ENCODE measurements around the gene NCF4. TPM values are rescaled to one million over a fixed set of nuclear protein-coding genes. Genes with fewer than 3 reads are reported as not detected.

The NCF4 gene
- total RNA-seq, 2 experiments from 2014 or later: 2.3 to 2.5 TPM

DNA sequence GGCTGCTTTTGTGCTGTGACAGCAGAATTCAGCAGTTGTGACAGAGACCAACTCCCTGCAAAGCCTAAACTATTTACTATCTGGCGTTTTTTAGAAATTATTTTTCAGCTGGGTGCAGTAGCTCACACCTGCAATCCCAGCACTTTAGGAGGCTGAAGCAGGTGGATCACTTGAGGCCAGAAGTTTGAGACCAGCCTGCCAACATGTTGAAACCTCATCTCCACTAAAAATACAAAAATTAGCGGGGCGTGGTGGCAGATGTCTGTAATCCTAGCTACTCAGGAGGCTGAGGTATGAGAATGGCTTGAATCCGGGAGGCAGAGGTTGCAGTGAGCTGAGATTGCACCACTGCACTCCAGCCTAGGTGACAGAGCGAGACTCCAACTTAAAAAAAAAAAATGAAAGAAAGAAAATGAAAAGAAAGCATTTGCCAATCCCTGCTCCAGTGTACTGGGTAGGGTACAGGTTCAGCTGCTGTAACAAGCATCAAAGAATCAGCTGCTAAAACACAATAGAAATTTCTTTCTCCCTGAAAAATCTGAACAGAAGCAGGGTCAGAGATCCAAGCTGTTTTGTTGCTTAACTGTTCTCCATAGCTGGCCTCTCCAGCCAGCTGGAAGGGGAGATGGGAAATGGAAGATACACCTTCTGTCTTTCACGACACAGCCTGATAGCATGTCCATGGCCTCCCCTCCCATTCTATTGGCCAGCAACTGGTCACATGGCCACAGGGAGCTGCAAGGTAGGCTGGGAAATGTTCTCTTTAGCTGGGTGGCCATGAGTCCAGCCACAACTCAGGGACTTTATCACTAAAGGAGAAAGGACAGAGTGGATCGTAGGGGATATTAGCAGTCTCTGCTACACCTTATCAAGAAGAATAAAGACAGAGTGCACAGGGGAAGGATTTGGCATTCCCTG is 8.5 kb upstream of the NCF4 start:
- no peak overlapping the region for H3K27ac Mint-ChIP-seq
- H3K9me3 Mint-ChIP-seq: peaks cover 3% of the 10 kb centered on the region
- no peak for DNase-seq
- peaks cover 2% of the 10 kb centered on the region for H3K36me3 Mint-ChIP-seq
- no peak overlapping the region for H3K4me3 Mint-ChIP-seq
- peaks cover 12% of the 10 kb centered on the region for H3K27me3 Mint-ChIP-seq
- peaks cover 8% of the 10 kb centered on the region for H3K4me1 Mint-ChIP-seq

DNA sequence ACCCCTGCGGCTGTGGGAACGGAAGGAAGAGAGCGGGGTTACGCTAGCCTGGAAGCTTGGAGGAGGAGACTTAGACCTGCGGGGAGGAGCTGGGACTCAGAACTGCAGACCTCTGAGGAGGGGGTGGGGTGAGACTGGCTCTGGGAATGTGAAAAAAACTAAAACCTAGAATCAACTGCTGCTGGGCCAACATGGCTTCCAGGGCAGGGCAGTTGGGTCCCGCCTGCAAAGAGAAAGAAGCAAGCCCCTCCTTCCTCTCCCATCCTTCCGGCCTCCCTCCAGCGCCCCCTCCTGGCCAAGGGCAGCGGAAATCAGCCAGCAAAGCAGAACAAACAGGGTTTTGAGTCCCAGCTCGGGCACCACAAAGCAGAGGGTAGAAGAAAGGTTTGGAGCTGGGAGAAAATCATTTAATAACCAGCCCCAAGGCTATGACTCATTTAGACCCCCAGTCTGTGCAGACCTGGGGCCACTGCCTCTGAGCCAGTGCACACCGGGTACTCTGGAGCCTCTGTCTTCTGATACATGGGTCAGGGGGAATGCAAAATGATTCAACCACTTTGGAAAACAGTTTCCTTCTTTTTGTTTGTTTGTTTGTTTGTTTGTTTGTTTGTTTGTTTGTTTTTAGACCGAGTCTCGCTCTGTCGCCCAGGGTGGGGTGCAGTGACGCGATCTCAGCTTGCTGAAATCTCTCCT is 7.3 kb upstream of the NCF4 start:
- peaks cover 8% of the 10 kb centered on the region for H3K4me1 Mint-ChIP-seq
- peaks cover 2% of the 10 kb centered on the region for H3K36me3 Mint-ChIP-seq
- H3K9me3 Mint-ChIP-seq: peaks cover 3% of the 10 kb centered on the region
- H3K27ac Mint-ChIP-seq: peak overlapping the region; percentile 86
- peak overlapping the region; percentile 49 for H3K4me3 Mint-ChIP-seq
- peak; percentile 90 for DNase-seq
- H3K27me3 Mint-ChIP-seq: peaks cover 8% of the 10 kb centered on the region

DNA sequence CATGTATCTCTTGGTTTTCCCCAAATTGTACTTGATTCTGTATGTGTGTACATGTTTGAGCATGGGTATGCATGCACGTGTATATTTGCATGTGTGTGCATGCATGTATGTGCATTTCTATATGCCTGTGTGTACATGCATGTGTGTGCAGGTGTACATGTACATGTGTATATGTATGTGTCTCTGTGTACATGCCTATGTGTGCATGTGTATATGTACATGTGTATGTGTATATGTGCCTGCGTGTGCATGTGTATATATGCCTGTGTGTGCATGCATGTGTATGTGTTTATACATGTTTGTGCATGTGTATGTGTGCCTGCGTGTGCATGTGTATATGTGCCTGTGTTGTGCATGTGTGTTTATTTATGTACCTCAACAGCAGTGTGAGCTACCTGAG is 5.3 kb upstream of the NCF4 start:
- H3K4me1 Mint-ChIP-seq: peaks cover 13% of the 10 kb centered on the region
- H3K27ac Mint-ChIP-seq: no peak overlapping the region
- H3K9me3 Mint-ChIP-seq: peaks cover 3% of the 10 kb centered on the region
- H3K36me3 Mint-ChIP-seq: peaks cover 2% of the 10 kb centered on the region
- H3K27me3 Mint-ChIP-seq: peaks cover 7% of the 10 kb centered on the region
- no peak for DNase-seq
- H3K4me3 Mint-ChIP-seq: no peak overlapping the region

DNA sequence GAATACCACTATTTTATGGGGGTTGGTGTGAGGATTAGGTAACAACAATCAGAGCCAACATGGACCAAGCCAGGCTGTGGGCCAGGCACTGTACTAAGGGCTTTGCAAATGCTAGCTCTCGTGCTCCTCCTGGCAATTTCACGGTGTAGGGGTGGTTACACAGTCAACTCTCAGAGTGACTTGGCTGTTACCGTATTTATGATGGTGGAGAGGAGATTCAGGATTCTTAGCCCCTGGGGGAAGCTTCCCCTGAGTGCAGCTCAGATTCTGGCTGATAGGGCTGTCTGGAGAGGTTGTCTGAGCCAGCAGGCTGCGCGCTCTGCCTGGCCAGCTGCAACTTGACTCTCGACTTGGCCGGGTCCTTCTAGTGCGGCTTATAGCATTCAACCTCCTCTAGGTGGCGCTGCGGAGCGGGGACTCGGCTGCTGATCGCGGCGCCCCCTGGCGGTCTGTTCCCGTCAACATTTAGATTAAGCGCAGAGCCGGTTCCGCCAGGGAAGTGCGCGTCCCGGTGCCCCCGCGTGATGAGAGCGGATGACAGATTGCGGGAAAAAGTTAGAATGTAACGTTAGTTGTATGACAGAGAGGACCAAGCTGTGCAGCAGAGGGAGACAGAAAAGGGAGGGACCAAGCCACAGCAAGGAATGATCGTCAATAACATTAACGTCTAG is 4.5 kb upstream of the NCF4 start:
- H3K4me1 Mint-ChIP-seq: peaks cover 17% of the 10 kb centered on the region
- peaks cover 7% of the 10 kb centered on the region for H3K27me3 Mint-ChIP-seq
- peaks cover 2% of the 10 kb centered on the region for H3K36me3 Mint-ChIP-seq
- H3K4me3 Mint-ChIP-seq: peak overlapping the region; percentile 14
- peak; percentile 89 for DNase-seq
- H3K9me3 Mint-ChIP-seq: peaks cover 3% of the 10 kb centered on the region
- H3K27ac Mint-ChIP-seq: peak overlapping the region; percentile 57

DNA sequence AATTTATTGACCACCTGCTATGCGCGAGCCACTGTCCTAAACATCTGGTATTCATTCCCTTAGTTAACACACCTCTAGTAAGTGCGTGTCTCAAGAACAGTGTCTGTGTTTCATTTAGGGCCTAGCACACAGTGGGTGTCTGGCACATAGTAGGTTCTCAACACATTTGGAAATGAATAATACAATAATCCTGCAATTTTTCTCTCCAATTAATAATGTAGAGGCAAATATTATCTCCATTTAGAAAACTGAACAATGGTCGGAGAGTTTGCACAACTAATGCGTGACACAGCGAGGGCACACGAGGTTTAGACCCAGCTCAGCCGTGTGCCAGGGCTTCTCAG is 4.0 kb upstream of the NCF4 start:
- H3K4me1 Mint-ChIP-seq: peaks cover 20% of the 10 kb centered on the region
- no peak overlapping the region for H3K27ac Mint-ChIP-seq
- H3K36me3 Mint-ChIP-seq: peaks cover 2% of the 10 kb centered on the region
- DNase-seq: no peak
- no peak overlapping the region for H3K4me3 Mint-ChIP-seq
- peaks cover 7% of the 10 kb centered on the region for H3K27me3 Mint-ChIP-seq
- H3K9me3 Mint-ChIP-seq: peaks cover 3% of the 10 kb centered on the region

DNA sequence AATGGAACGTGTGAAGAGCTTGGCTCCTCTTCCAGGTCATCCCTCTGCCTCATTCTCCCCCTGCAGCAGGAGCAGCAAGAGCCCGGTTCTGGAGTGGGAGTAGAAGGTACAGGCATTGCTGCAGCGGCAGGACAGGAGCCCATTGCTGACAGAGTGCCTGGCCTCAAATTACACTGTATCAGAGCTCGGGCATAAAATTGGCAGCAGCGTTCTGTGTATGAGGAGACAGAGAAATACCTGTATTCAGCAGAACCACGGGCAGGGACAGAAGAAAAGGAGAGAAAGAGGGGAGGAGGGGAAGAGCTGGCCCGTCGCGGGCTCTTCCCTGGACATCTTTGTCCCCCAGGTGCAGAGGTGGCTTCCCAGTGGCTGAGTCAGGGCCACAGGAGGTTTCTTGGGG is 2.6 kb upstream of the NCF4 start:
- Mint-ChIP-seq H3K36me3 (peaks cover 2% of the 10 kb centered on the region), H3K27me3 (peaks cover 7% of the 10 kb centered on the region), H3K9me3 (no peaks in the 10 kb centered on the region), H3K4me1 (peaks cover 20% of the 10 kb centered on the region), H3K4me3 (no peak overlapping the region), H3K27ac (no peak overlapping the region)
- no peak for DNase-seq

DNA sequence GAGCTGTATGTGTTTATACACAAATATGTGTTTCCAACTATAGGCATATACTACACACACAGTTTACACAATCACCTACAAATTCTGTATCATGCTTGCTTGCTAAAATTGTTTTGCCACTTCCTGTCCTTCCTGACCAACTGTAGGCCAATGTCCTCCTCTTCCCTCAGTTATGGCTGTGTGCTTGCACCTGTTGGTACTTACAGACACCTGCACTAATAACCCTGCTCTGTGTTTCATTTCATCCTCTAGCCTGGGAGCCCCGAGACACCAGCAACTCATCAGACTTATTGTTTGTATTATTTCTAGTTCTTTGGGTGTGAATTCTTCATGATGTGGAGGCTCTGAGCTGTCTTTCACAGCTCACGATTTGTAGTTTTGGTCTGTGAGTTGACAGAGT is 1.8 kb upstream of the NCF4 start:
- H3K36me3 Mint-ChIP-seq: no peaks in the 10 kb centered on the region
- H3K9me3 Mint-ChIP-seq: no peaks in the 10 kb centered on the region
- peaks cover 15% of the 10 kb centered on the region for H3K4me1 Mint-ChIP-seq
- H3K4me3 Mint-ChIP-seq: no peak overlapping the region
- H3K27ac Mint-ChIP-seq: no peak overlapping the region
- H3K27me3 Mint-ChIP-seq: peaks cover 7% of the 10 kb centered on the region
- no peak for DNase-seq

DNA sequence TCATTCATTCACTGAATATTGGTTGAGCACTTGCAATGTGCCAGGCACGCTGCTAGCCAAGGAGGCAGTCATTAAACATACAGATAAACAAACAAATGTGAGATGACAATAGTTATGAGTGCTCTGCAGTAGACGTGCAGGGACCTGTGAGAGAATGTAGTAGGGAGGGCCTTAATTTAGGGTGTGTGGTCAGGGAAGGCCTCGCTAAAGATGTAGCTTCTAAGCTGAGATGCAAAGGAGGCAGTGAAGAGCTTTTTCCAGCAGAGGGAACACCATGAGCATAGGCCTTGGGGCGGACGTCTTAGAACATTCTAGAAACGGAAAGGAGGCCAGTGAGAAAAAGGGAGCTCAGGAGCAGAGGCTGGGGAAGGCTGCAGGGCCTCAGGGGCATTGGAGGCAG is 789 bp upstream of the NCF4 start:
- Mint-ChIP-seq H3K9me3 (no peaks in the 10 kb centered on the region), H3K4me1 (peaks cover 18% of the 10 kb centered on the region), H3K36me3 (no peaks in the 10 kb centered on the region), H3K27ac (peak overlapping the region; percentile 91), H3K4me3 (no peak overlapping the region), H3K27me3 (peaks cover 7% of the 10 kb centered on the region)
- DNase-seq: no peak

DNA sequence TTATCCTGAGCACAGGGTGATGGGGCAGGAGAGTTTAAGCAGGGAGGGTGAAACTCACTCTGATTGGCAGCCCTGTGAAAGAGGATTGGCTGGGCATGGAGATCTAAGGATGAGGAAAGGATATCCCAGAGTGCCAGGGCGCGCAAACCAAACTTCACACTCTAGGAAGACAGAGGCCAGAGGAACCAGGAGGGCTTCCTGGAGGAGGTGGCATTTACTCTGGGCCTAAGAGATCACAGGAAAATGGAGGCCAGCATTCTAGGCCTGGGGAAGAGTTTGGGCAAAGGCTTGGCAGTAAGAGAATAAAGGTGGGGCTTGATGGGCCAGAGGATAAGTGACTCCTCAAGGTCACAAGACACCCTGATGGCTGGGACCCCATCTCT is 377 bp upstream of the NCF4 start:
- Mint-ChIP-seq H3K27me3 (peaks cover 7% of the 10 kb centered on the region), H3K4me3 (peak overlapping the region; percentile 36), H3K4me1 (peaks cover 20% of the 10 kb centered on the region), H3K9me3 (no peaks in the 10 kb centered on the region), H3K27ac (peak overlapping the region; percentile 91), H3K36me3 (no peaks in the 10 kb centered on the region)
- no peak for DNase-seq

DNA sequence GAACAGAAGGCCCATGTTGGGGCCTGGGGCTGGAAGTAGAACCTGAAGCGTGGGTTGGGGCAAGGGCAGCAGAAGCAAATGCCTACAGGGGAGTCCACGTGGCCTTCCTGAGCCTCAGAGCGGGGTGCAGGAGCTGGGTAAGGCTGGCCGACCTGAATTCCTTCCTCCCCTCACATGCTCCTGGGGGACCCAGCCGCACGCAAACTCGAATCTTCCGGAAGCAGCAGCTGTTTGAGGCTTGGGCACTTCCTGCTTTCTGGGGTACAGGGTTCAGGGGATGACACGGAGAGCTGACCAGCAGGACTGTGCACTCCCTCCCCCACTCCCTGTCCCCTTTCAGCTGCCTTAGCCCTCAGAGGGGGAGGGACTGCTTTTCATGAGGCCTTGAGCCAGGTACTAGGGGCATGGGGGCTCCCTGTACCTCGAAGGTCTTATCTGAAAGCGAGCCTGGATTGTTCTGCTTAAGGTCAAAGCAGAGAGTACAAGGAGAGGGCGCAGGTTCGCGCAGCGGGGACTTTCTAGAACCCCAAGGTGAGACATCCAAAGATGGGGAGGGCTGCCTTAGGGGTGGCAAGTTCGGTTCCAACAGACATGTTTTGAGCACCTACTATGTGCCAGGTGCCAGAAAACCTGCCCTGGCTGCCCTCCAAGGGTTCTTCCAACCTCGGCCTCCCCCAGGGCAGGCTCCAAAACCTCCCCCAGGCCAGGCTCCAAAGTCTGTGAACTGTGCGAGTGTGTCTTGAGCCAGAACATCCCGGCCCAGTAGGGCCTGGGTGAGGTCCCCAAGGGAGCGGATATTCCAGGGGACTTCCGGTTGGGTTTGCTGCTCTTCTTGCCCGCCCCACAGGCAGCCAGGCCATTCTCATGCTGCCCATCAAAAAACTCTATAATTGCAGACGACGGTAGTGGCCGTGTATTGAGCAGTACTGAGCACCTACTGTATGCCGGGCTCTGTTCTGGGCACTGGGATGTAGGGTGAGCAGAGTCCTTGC is 1.7 kb downstream of the NCF4 start:
- H3K4me3 Mint-ChIP-seq: no peak overlapping the region

DNA sequence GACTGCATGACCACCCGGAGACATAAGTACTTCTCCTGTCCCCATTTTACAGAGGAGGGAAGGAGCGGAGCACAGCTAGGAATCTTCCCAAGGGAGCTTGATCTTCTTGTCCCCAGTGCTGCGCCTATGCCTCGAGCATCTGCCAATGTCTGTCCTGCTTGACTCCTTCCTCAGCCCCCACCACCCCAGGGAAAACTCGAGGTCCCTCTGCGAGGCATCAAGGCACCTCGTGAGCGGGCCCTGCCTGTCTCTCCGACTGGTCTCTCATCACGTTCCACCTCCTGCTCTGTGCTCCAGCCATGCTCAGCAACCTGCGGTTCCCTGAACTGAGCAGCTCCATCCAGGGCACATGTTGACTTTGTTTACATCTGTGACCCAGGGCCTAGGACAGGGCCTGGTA is 2.5 kb downstream of the NCF4 start:
- Mint-ChIP-seq H3K4me1 (peaks cover 16% of the 10 kb centered on the region), H3K9me3 (no peaks in the 10 kb centered on the region), H3K36me3 (no peaks in the 10 kb centered on the region), H3K27ac (no peak overlapping the region), H3K27me3 (peaks cover 3% of the 10 kb centered on the region), H3K4me3 (no peak overlapping the region)
- no peak for DNase-seq

More for the DNA sequence above, 1.7 kb downstream of the NCF4 start:
- no peaks in the 10 kb centered on the region for H3K9me3 Mint-ChIP-seq
- no peaks in the 10 kb centered on the region for H3K27me3 Mint-ChIP-seq
- no peaks in the 10 kb centered on the region for H3K36me3 Mint-ChIP-seq
- no peak for DNase-seq
- H3K27ac Mint-ChIP-seq: peak overlapping the region; percentile 9
- H3K4me1 Mint-ChIP-seq: peaks cover 16% of the 10 kb centered on the region

DNA sequence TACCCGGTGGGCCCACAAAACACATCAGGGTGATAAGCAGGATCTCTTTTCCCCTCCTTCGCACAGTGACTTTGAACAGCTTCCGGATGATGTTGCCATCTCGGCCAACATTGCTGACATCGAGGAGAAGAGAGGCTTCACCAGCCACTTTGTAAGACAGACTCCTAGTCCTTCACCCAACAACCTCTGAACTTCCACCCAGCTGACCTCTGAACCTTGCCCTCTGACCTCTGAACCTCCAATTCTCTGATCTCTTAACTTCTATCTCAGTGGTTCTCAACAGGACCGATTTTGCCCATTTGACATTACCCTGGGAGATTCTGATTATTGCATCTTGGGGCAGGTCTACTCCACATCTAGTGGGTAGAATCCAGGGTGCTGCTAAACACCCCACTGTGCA is 3.2 kb downstream of the NCF4 start:
- H3K27ac Mint-ChIP-seq: no peak overlapping the region
- no peaks in the 10 kb centered on the region for H3K9me3 Mint-ChIP-seq
- H3K4me1 Mint-ChIP-seq: peaks cover 16% of the 10 kb centered on the region
- no peak for DNase-seq
- no peak overlapping the region for H3K4me3 Mint-ChIP-seq
- H3K36me3 Mint-ChIP-seq: no peaks in the 10 kb centered on the region
- peaks cover 3% of the 10 kb centered on the region for H3K27me3 Mint-ChIP-seq

DNA sequence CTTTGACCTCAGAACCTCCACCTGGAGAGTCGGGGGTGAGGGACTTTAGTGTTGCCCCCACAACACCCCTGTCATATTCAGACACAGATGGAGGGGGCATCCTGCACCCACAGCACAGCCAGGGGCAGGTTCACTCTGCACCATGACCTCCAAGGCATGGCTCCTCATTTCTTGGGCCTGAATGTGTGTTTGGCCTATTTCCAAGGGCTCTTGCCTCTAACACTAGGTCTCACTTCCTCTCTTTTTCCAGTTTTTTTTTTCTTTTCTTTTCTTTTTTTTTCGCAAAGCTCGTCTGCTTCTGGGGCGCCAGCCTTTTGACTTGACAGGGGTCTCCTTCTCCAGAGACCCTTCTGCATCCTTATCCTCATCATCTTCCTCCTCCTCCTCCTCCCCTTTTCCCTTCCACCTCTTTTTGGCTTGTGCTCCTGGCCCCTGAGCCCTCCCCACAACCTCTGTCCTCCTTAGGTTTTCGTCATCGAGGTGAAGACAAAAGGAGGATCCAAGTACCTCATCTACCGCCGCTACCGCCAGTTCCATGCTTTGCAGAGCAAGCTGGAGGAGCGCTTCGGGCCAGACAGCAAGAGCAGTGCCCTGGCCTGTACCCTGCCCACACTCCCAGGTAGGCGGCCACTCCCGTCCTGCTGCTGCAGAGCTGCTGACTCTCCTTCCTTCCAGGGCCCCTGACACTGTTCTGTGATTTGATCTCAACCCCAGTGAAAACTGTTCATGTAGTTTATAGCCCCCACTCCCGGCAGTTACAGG is 3.8 kb downstream of the NCF4 start:
- no peak overlapping the region for H3K4me3 Mint-ChIP-seq
- peaks cover 16% of the 10 kb centered on the region for H3K4me1 Mint-ChIP-seq

DNA sequence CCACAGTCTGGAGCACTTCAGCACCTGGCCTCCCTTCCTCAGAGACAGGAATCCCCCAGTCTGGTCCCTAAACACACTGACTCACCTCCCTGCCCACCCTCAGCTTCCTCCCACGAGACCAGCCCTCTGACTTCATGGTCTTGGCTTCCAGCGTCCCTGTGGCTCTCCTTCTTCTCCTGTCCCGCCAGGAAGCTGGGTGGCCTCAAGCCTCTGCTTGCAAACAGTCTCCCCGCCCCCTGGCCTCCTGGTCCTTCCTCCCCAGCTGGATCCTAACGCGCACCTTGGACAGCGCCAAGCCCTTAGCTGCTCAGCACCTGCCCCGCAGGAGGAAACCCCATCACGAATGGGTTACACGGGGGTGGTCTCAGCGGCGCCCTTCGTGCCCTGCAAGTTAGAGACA is 4.5 kb downstream of the NCF4 start:
- no peaks in the 10 kb centered on the region for H3K9me3 Mint-ChIP-seq
- H3K4me3 Mint-ChIP-seq: no peak overlapping the region
- H3K4me1 Mint-ChIP-seq: peaks cover 13% of the 10 kb centered on the region
- H3K36me3 Mint-ChIP-seq: no peaks in the 10 kb centered on the region
- peaks cover 3% of the 10 kb centered on the region for H3K27me3 Mint-ChIP-seq
- H3K27ac Mint-ChIP-seq: no peak overlapping the region
- no peak for DNase-seq

More for the DNA sequence above, 3.8 kb downstream of the NCF4 start:
- no peak for DNase-seq
- H3K36me3 Mint-ChIP-seq: no peaks in the 10 kb centered on the region
- no peaks in the 10 kb centered on the region for H3K9me3 Mint-ChIP-seq
- H3K27me3 Mint-ChIP-seq: peaks cover 3% of the 10 kb centered on the region
- no peak overlapping the region for H3K27ac Mint-ChIP-seq

Measured in activated naive CD8-positive, alpha-beta T cell treated with anti-CD3 and anti-CD28 coated beads for 36 hours (primary cell).